Measurements from ENCODE around the gene FAT1. TPM values are rescaled to one million over a fixed set of nuclear protein-coding genes. Genes with fewer than 3 reads are reported as not detected.
"Not testable (repeated sequence)": the region's sequence is repeated elsewhere in the genome, so short reads cannot be mapped to it uniquely, and the experiment has no call there.

FAT1 gene
- total RNA-seq, 1 donor from 2014 or later: 67.7 TPM

- H3K27ac Mint-ChIP-seq (ENCODE audit: unreplicated experiment): no peak overlapping the region
- no peak for DNase-seq (ENCODE audit: low spot score)
- no peaks in the 10 kb centered on the region for H3K4me1 Mint-ChIP-seq (ENCODE audit: unreplicated experiment)
- no peaks in the 10 kb centered on the region for H3K27me3 Mint-ChIP-seq (ENCODE audit: unreplicated experiment)
- no peaks in the 10 kb centered on the region for H3K9me3 Mint-ChIP-seq (ENCODE audit: unreplicated experiment)
- H3K4me3 Mint-ChIP-seq (ENCODE audit: unreplicated experiment): no peak overlapping the region
- TF ChIP-seq CTCF (IDR thresholded peaks at IDR 0.05; ENCODE audit: unreplicated experiment): no peak
- H3K36me3 Mint-ChIP-seq (ENCODE audit: low read depth, unreplicated experiment): no peaks in the 10 kb centered on the region
Observed at GRCh38 chr4:186758929-186759682, 35.5 kb upstream of the FAT1 start.

DNA sequence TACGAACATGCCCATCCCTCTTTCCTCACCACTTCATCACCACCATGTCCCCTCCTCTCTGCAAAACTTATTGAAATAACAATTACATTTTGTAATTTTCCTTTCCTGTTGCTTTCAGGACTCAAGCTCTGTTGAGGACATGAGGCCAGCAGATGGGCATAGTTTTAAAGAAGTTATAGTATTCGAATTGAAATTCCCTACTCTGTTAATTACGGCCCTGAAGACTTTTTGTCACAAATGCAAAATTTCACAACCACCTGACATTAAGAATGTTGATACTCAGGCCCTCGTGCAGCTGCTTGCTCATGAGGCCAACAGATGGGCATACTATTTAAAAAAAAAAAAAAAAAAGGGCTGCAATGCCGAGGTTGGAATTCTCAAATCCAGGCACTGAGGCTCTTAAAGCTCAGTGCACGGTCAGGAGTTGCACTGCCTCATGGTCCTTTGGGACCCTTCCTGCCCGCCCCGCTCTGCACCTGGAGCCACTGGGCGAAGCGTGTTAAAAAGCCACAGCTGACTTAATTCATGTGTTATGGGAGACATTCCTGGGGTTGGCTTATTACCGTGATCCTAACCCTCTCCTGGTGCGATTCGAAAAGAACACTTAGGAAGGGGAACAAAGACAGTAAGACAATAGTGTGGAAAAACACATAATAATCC is 34.2 kb upstream of the FAT1 start:
- no peak for DNase-seq (ENCODE audit: low spot score)
- Mint-ChIP-seq H3K9me3 (ENCODE audit: unreplicated experiment) (no peaks in the 10 kb centered on the region), H3K27ac (ENCODE audit: unreplicated experiment) (no peak overlapping the region), H3K36me3 (ENCODE audit: low read depth, unreplicated experiment) (no peaks in the 10 kb centered on the region), H3K4me1 (ENCODE audit: unreplicated experiment) (no peaks in the 10 kb centered on the region), H3K27me3 (ENCODE audit: unreplicated experiment) (no peaks in the 10 kb centered on the region), H3K4me3 (ENCODE audit: unreplicated experiment) (no peak overlapping the region)
- TF ChIP-seq CTCF (IDR thresholded peaks at IDR 0.05; ENCODE audit: unreplicated experiment): no peak

GRCh38 chr4:186756550-186756949 is 32.9 kb upstream of the FAT1 start:
- not testable (repeated sequence) for H3K4me1 Mint-ChIP-seq (ENCODE audit: unreplicated experiment); H3K36me3 Mint-ChIP-seq (ENCODE audit: low read depth, unreplicated experiment); H3K27me3 Mint-ChIP-seq (ENCODE audit: unreplicated experiment); H3K27ac Mint-ChIP-seq (ENCODE audit: unreplicated experiment); H3K9me3 Mint-ChIP-seq (ENCODE audit: unreplicated experiment); H3K4me3 Mint-ChIP-seq (ENCODE audit: unreplicated experiment); DNase-seq (ENCODE audit: low spot score)

DNA sequence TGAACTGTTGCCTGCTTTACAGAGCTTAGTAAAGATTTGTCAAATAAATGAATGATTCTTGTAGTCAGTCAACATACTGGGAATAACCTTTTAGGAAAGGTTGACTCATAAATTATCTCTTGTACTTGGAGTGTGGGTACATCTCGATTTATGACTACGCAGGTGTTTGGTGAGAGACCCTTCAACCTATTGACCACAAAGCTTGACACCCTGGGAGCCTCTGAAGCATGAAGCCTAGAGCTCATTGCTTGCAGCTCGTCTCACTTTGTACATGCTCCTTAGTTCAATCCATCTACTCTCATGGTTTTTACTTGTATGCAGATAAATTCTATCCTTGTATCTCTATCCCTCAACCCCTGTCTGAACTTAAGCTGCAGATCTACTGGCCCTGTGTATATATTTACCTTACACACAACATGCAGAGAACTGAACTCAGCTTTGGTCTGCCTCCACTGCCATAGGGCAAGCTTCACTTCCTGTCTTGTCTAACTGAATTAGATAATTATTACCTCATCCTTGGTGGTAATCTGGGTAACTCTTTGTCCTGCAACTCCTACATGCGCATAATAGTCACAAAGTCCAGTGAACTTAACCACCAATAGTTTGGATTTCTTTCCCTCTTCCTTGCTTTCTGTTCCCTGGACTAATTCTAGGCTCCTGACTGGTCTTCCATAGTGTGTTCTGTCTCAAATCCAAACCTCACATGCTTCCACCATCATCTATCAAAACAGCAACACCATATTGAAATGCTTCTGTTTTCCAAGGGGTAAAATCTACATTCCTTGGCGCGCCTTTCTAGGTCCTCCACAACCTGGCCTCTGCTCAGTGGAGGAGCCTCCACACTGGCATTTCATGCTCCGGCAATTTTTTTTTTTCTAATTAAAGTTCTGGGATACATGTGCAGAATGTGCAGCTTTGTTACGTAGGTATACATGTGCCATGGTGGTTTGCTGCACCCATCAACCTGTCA is 32.2 kb upstream of the FAT1 start:
- TF ChIP-seq CTCF (IDR thresholded peaks at IDR 0.05; ENCODE audit: unreplicated experiment): no peak
- Mint-ChIP-seq H3K27ac (ENCODE audit: unreplicated experiment) (no peak overlapping the region), H3K4me3 (ENCODE audit: unreplicated experiment) (no peak overlapping the region), H3K36me3 (ENCODE audit: low read depth, unreplicated experiment) (no peaks in the 10 kb centered on the region), H3K9me3 (ENCODE audit: unreplicated experiment) (no peaks in the 10 kb centered on the region), H3K27me3 (ENCODE audit: unreplicated experiment) (no peaks in the 10 kb centered on the region), H3K4me1 (ENCODE audit: unreplicated experiment) (no peaks in the 10 kb centered on the region)
- no peak for DNase-seq (ENCODE audit: low spot score)

- H3K36me3 Mint-ChIP-seq (ENCODE audit: low read depth, unreplicated experiment): no peaks in the 10 kb centered on the region
- TF ChIP-seq CTCF (IDR thresholded peaks at IDR 0.05; ENCODE audit: unreplicated experiment): no peak
- no peaks in the 10 kb centered on the region for H3K4me1 Mint-ChIP-seq (ENCODE audit: unreplicated experiment)
- H3K27me3 Mint-ChIP-seq (ENCODE audit: unreplicated experiment): no peaks in the 10 kb centered on the region
- H3K9me3 Mint-ChIP-seq (ENCODE audit: unreplicated experiment): no peaks in the 10 kb centered on the region
- no peak for DNase-seq (ENCODE audit: low spot score)
- no peak overlapping the region for H3K27ac Mint-ChIP-seq (ENCODE audit: unreplicated experiment)
- no peak overlapping the region for H3K4me3 Mint-ChIP-seq (ENCODE audit: unreplicated experiment)
Observed at GRCh38 chr4:186754976-186755375, 31.3 kb upstream of the FAT1 start.
